Thoracic aorta (tissue), 2 donors: Measurements from ENCODE around the gene TET3. TPM values are rescaled to one million over a fixed set of nuclear protein-coding genes. Genes with fewer than 3 reads are reported as not detected.
A peak's percentile ranks its signal among the peaks of the same experiment; 100 is the strongest.

Experiments used
- ATAC-seq: fragments of 150-250 bp; one replicate; pipeline ENCODE4 v1.8.0; 2017; ENCODE audit warnings: low read depth; ENCODE audit not compliant: insufficient number of reproducible peaks, low FRiP score
- DNase-seq: peaks from one replicate; pipeline ENCODE4 v3.0.0-alpha.2; 2020; ENCODE audit warnings: low spot score
- H3K27ac ChIP-seq, 2 donors: fragments of 200-600 bp; sonication (generic); 1 replicate in 1 of 2; 2 replicates in 1 of 2; pipeline ENCODE4 v1.5.1; 2016; ENCODE audit warnings: mild to moderate bottlenecking in 2 of 2, moderate library complexity in 2 of 2
- H3K27me3 ChIP-seq: fragments of 200-600 bp; sonication (generic); replicated peaks from 2 replicates; pipeline ENCODE4 v1.6.0; 2016; ENCODE audit warnings: mild to moderate bottlenecking; ENCODE audit not compliant: insufficient read depth
- H3K36me3 ChIP-seq: fragments of 200-600 bp; sonication (generic); one replicate; pipeline ENCODE4 v1.5.1; 2016
- H3K4me1 ChIP-seq, 2 donors: fragments of 200-600 bp; sonication (generic); 1 replicate in 1 of 2; 2 replicates in 1 of 2; pipeline versions ENCODE4 v1.5.1 to v1.6.0; 2016; ENCODE audit warnings: low read depth in 2 of 2, mild to moderate bottlenecking in 1 of 2; ENCODE audit not compliant: control insufficient read depth in 1 of 2
- H3K4me3 ChIP-seq: fragments of 200-600 bp; sonication (generic); 2 replicates; pipeline ENCODE4 v1.5.1; 2016; ENCODE audit warnings: mild to moderate bottlenecking
- H3K9me3 ChIP-seq: fragments of 200-600 bp; sonication (generic); 2 replicates; pipeline ENCODE4 v1.5.1; 2016
- total RNA-seq, 2 donors: library from RNA; depleted of rRNA; stranded (reverse); fragments of >200 nt; gene quantifications; one replicate each; pipeline versions ENCODE4 v1.1.0 to v1.2.3, GENCODE V29; 2016
- TF ChIP-seq, protein P1 (sequence below): fragments of 200-600 bp; sonication (generic); IDR thresholded peaks from one replicate; pipeline ENCODE4 v1.5.1; 2019; ENCODE audit warnings: antibody characterized with exemption

The TET3 gene
- total RNA-seq, 2 donors from 2014 or later = 8.7 to 15.8 TPM

DNA sequence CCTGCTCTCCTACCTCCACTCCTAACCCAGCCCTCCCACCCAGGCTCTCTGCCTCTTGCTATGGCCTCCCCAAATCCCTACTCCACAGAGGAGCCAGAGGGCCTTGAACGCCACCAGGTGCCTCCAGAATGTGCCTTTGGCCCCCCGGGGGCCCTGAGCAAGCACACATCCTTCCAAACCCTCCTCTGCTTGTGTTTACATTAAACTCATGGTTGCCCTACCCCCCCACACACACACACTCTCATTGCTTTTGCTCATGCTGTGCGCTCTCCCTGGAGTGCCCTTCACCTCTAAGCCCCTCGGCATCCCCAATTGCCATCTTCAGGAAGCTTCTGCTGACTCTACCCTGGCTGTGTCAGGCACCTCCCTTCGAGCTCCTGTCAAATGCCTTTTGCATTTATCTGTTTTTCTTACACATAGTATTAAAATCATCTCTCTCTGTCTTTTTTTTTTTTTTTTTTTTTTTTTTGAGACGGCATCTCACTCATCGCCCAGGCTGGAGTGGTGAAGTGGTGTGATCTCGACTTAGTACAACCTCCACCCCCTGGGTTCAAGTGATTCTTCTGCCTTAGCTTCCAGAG, 16.3 kb upstream of the TET3 start:
- TF ChIP-seq, protein P1, sequence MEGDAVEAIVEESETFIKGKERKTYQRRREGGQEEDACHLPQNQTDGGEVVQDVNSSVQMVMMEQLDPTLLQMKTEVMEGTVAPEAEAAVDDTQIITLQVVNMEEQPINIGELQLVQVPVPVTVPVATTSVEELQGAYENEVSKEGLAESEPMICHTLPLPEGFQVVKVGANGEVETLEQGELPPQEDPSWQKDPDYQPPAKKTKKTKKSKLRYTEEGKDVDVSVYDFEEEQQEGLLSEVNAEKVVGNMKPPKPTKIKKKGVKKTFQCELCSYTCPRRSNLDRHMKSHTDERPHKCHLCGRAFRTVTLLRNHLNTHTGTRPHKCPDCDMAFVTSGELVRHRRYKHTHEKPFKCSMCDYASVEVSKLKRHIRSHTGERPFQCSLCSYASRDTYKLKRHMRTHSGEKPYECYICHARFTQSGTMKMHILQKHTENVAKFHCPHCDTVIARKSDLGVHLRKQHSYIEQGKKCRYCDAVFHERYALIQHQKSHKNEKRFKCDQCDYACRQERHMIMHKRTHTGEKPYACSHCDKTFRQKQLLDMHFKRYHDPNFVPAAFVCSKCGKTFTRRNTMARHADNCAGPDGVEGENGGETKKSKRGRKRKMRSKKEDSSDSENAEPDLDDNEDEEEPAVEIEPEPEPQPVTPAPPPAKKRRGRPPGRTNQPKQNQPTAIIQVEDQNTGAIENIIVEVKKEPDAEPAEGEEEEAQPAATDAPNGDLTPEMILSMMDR = no peak
- no peak overlapping the region for H3K4me3 ChIP-seq
- peaks cover 15 to 21% of the 10 kb centered on the region in 2 donors for H3K4me1 ChIP-seq
- no peaks in the 10 kb centered on the region for H3K27me3 ChIP-seq
- H3K27ac ChIP-seq = no peak overlapping the region
- DNase-seq (no peak), ATAC-seq (no peak)
- no peaks in the 10 kb centered on the region for H3K36me3 ChIP-seq
- H3K9me3 ChIP-seq = no peaks in the 10 kb centered on the region

DNA sequence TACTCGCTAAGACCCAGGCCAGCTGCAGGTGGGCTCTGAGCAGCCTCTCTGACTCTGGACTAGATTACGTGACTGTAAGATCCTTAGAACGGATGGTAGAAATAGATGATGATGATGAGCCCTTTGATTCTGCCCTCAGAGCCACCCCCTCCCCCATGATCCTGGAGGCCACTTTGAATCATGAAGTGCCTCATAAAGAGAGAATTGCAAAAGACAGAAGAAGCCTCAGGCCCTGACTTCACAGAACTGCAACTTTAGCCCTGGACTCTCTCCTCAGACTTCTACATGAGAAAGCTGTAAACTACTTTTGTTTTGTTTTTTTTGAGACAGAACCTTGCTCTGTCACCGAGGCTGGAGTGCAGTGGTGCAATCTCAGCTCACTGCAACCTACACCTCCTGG, 15.4 kb upstream of the TET3 start:
- H3K27me3 ChIP-seq = no peaks in the 10 kb centered on the region
- ATAC-seq = no peak
- no peak overlapping the region for H3K27ac ChIP-seq
- no peaks in the 10 kb centered on the region for H3K9me3 ChIP-seq
- DNase-seq = no peak
- H3K36me3 ChIP-seq = no peaks in the 10 kb centered on the region
- H3K4me1 ChIP-seq = peaks cover 15 to 21% of the 10 kb centered on the region in 2 donors
- TF ChIP-seq, protein P1 = no peak
- no peak overlapping the region for H3K4me3 ChIP-seq

DNA sequence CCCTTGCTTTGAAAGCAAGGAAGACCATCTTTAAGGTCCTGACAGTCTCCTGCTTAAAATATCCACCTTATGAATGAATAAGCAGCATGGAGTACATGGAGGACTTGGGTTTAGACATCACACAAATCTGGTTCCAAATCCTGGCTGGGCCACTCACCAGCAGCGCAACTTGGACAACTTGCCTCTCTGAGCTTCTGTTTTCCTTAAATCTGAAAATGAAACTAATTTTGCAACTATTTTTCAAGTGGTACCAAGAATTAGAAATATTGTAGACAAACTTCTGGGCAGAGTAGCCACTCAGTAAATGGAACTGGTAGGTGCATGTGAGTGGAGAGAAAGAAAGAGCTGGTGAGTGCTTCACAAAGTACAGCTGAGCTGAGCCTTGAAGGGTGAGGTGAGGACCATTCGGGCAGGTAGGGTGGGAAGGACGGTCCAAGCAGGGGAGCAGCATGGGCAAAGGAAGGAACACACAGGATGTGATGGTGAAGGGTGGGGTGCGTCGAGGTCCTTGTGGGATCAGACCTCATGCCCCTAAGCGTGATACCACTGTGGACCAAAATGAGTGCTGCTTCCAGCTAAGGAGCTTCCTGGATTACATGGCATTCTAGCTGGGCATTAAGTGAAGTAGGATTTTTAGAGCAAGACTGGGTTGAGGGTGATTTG, 14.4 kb upstream of the TET3 start:
- Histone ChIP-seq H3K27ac (peak overlapping the region; percentile 42 to 57), H3K4me3 (peak overlapping the region; percentile 18), H3K36me3 (no peaks in the 10 kb centered on the region), H3K27me3 (no peaks in the 10 kb centered on the region), H3K4me1 (peaks cover 15 to 21% of the 10 kb centered on the region in 2 donors), H3K9me3 (no peaks in the 10 kb centered on the region)
- TF ChIP-seq, protein P1 = no peak
- DNase-seq = no peak
- no peak for ATAC-seq

DNA sequence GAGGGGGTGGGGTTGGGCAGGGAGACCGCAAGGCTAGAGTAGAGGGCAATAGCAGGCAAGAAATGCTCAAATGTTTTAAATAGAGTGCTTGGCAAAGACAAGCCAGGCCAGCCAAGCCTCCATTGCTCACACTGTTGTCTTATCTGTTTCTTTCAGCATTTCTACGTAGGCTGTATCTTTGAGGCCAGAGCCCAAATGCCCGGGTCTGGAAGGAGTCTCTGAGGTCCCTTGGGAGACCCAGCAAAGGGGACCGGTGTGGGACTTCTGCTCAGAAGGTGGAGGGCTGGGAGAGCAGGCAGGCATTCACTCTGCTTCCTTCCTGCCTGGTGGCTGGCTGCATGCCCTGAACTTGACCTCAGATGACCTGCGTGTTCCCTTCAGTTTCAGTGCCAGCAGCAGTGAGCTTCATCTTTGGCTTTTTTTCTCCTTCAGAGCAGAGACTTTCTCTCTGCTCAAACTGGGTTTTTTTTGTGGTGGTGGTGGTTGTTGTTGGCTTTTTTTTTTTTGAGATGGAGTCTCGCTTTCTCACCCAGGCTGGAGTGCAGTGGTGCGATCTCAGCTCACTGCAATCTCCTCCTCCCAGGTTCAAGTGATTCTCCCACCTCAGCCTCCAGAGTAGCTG, 13.7 kb upstream of the TET3 start:
- Histone ChIP-seq H3K4me1 (peaks cover 15 to 21% of the 10 kb centered on the region in 2 donors), H3K36me3 (no peaks in the 10 kb centered on the region), H3K4me3 (peak overlapping the region; percentile 18), H3K27me3 (no peaks in the 10 kb centered on the region), H3K27ac (peak overlapping the region; percentile 42 to 57), H3K9me3 (no peaks in the 10 kb centered on the region)
- TF ChIP-seq, protein P1 = no peak
- ATAC-seq = peak; percentile 45
- no peak for DNase-seq

DNA sequence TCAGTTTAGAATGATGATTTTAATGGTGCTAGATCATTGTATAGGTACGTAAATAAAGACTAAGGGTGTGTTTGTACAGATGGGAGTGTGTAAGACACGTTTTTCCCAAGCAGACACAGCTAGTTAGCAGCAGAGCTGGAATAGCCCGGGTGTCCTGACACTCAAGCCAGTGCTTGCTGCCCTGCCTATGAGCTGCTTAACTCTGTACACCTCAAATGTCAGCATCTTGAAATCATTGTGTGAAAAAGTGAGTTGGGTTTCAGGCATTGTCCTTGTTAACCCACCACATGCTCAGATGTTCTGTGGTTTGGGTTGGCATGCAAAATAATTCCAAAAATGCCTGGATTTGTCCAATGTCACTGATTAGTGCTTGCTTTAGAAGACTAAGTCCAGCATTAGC, 13.0 kb upstream of the TET3 start:
- DNase-seq = no peak
- peaks cover 15 to 21% of the 10 kb centered on the region in 2 donors for H3K4me1 ChIP-seq
- ATAC-seq = no peak

More for the DNA sequence above, 13.0 kb upstream of the TET3 start:
- H3K27ac ChIP-seq = no peak overlapping the region
- TF ChIP-seq, protein P1 = no peak
- H3K4me3 ChIP-seq = no peak overlapping the region
- no peaks in the 10 kb centered on the region for H3K27me3 ChIP-seq
- H3K36me3 ChIP-seq = no peaks in the 10 kb centered on the region
- no peaks in the 10 kb centered on the region for H3K9me3 ChIP-seq
